IPS-11a (cell line): ENCODE results near the gene SYT2.
"Not testable (repeated sequence)": the region's sequence is repeated elsewhere in the genome, so short reads cannot be mapped to it uniquely, and the experiment has no call there.

Experiments
- H3K4me3 ChIP-seq: one replicate; pipeline ENCODE4 v1.5.1; 2013; ENCODE audit warnings: low read depth, low read length, control low read depth

The SYT2 gene

GRCh38 chr1:202710070-202711045 is at the start of gene SYT2:
SYT2 (minus strand) TSS chr1:202710454; CDS start chr1:202605772, 104,682 bp downstream.
- H3K4me3 ChIP-seq, result peak within 1 kb of the TSS; percentile 73

GRCh38 chr1:202756391-202756790 is 46.1 kb upstream of the SYT2 start:
- H3K4me3 ChIP-seq, result no peak overlapping the region

- no peak overlapping the region for H3K4me3 ChIP-seq
Observed at GRCh38 chr1:202754293-202754692, 44.0 kb upstream of the SYT2 start.

- H3K4me3 ChIP-seq, result no peak overlapping the region
Observed at GRCh38 chr1:202752774-202753173, 42.5 kb upstream of the SYT2 start.

GRCh38 chr1:202750761-202751160 is 40.5 kb upstream of the SYT2 start:
- no peak overlapping the region for H3K4me3 ChIP-seq

- no peak overlapping the region for H3K4me3 ChIP-seq
Observed at GRCh38 chr1:202750024-202750423, 39.8 kb upstream of the SYT2 start.

- H3K4me3 ChIP-seq, result no peak overlapping the region
Observed at GRCh38 chr1:202745323-202745888, 35.2 kb upstream of the SYT2 start.

- H3K4me3 ChIP-seq, result not testable (repeated sequence)
Observed at GRCh38 chr1:202744770-202745169, 34.5 kb upstream of the SYT2 start.

GRCh38 chr1:202742496-202742895 is 32.2 kb upstream of the SYT2 start:
- H3K4me3 ChIP-seq, result no peak overlapping the region

GRCh38 chr1:202733251-202733650 is 23.0 kb upstream of the SYT2 start:
- no peak overlapping the region for H3K4me3 ChIP-seq

GRCh38 chr1:202728951-202729350 is 18.7 kb upstream of the SYT2 start:
- H3K4me3 ChIP-seq, result no peak overlapping the region

GRCh38 chr1:202725526-202725925 is 15.3 kb upstream of the SYT2 start:
- no peak overlapping the region for H3K4me3 ChIP-seq

- H3K4me3 ChIP-seq, result no peak overlapping the region
Observed at GRCh38 chr1:202723708-202724107, 13.5 kb upstream of the SYT2 start.

GRCh38 chr1:202723046-202723445 is 12.8 kb upstream of the SYT2 start:
- not testable (repeated sequence) for H3K4me3 ChIP-seq

- no peak overlapping the region for H3K4me3 ChIP-seq
Observed at GRCh38 chr1:202716654-202717053, 6.4 kb upstream of the SYT2 start.

- H3K4me3 ChIP-seq, result not testable (repeated sequence)
Observed at GRCh38 chr1:202714202-202714601, 3.9 kb upstream of the SYT2 start.

GRCh38 chr1:202713110-202713509 is 2.9 kb upstream of the SYT2 start:
- H3K4me3 ChIP-seq, result no peak overlapping the region

- H3K4me3 ChIP-seq, result no peak overlapping the region
Observed at GRCh38 chr1:202711949-202712635, 1.8 kb upstream of the SYT2 start.

- H3K4me3 ChIP-seq, result peak overlapping the region; percentile 73
Observed at GRCh38 chr1:202709276-202710041, 795 bp downstream of the SYT2 start.

- no peak overlapping the region for H3K4me3 ChIP-seq
Observed at GRCh38 chr1:202708456-202709275, 1.6 kb downstream of the SYT2 start.
